Hematopoietic multipotent progenitor cell treated with erythropoietin and hydrocortisone succinate and interleukin-3 and kit ligand, for 6 days (in vitro differentiated cells): ENCODE data around the gene OLR1.
"Not testable (repeated sequence)": the region's sequence is repeated elsewhere in the genome, so short reads cannot be mapped to it uniquely, and the experiment has no call there.

Experiments used
- DNase-seq: peaks from one replicate; pipeline ENCODE4 v3.0.0-alpha.2; 2015

OLR1 gene

DNA sequence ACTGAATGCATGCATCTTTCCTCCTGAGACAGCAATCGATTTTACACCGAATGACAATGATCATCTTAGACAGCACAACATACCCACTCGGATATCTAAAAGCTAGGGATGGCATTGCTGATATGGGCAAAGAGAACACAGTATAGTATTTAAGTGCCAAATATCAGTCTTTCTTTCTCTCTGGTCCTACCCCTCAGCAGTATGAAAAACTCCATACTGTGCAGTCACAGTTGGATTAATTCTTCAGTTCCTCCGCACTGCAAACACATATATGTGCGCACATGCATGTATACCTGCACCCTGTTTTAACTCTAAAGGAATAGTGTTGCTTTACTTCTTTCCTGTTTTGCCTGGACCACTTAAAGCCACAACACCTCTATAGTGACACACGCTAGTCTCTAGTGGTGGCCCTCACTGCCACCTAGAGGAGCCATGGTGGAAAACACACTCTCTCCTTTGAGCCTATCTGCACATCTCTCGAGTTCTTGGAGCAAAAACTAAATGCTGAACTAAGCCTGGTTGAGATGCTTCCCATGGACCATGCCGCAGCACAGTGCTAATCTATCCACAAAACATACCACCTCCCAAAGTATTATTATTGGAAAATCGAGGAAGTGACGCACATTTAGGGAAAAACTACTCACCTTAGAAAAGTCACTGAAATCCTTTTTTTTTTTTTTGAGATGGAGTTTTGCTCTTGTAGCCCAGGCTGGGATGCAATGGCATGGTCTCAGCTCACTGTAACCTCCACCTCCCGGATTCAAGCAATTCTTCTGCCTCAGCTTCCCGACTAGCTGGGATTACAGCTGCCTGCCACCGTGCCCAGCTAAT, 18.8 kb upstream of the OLR1 start:
- peak; percentile 85 for DNase-seq

DNA sequence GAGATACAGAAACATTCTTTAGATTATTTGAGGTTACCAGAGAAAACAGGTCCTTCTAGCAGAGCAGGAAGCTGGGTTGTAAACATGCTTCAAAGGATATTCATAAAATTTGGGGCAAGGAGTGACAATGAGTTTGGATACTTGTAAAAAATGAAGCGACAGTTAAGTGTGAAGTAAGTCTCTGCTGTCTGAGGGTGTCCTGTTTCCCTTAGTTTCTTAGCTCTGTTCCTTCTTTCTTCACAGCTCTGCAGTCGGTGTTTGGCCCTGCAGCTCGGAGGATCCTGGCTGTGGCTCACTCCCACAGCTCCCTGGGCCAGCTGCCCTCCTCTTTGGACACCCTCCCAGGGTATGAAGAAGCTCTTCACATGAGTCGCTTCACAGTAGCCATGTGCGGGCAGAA, 17.7 kb upstream of the OLR1 start:
- no peak for DNase-seq

DNA sequence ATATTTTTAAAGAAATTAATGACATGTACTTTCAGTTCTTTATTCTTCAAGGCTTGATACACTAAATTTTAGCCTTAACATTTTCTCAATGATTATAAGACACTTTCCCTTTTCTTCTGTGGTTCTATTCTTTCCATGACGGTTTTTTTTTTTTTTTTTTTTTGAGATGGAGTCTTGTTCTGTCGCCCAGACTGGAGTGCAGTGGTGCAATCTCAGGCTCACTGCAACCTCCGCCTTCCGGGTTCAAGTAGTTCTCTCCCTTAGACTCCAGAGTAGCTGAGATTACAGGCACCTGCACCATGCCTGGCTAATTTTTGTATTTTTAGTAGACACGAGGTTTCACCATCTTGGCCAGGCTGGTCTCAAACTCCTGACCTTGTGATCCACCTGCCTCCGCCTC, 15.0 kb upstream of the OLR1 start:
- DNase-seq: not testable (repeated sequence)

DNA sequence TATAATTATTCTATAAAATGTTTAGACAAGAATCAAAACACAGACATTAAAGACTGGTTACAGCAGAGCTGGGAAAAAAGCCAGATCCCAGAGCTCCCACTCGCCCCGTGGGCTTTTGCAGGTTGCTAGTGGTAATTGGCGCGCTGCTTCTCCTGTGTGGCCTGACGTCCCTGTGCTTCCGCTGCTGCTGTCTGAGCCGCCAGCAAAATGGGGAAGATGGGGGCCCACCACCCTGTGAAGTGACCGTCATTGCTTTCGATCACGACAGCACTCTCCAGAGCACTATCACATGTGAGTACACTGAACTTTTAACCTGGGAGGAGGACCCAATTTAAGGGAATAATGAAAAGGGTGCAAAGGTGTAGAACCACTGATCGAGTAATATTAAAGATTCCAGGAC, 14.4 kb upstream of the OLR1 start:
- peak; percentile 36 for DNase-seq

DNA sequence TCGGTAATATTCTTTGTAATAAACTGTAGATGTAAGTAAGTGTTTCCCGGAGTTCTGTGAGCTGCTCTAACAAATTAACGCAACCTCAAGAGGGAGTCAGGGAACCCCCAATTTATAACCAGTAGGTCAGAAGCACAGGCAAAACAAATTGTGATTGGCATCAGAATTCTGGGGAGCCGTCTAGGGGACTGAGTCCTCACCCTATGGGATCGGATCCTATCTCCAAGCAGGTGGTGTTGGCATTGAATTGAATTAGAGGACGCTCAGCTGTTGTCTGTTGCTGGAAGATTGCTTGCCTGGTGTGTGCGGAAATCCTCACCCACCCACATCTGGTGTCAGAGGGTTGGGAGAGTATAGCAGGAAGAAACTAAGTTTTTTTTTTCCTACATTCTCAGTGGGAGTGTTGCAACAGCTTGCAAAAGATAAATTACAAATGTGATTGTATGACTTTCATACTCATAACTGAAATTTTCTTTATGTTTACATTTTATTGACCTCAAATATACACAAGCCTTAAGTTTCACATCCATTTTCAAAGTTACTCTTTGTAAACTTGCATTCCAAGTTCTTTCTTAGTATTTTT, 12.4 kb upstream of the OLR1 start:
- no peak for DNase-seq

DNA sequence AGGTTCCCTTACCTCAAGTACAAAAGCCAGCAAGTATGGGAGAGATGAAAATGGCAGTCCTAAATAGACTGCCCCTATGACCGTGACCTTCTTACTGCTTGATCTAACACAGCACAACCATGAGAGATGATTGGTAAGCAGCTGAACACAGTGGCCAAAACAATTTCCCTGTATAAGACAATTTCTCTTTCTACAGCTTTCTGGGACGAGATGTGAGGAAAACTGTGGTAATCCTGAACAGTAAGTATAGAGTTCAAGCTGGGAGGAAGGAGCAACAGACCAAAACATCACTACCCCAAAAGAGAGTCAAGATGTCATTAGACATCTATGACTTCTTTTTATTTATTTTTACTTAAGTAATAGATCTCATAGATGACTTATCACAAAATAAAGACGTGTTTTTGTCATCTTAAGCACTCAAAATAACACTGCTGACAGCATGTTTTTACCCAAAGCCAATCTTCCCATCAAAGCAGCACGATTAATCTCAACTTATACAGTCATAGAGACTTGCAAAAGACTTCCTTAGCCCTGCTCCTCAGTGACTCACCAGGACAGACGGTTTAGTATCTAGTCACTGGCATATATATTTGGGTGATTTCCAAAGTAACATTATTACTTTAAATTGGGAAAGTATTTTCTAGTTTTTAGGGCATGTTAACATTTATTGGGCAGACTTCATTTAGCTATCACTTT, 10.6 kb upstream of the OLR1 start:
- DNase-seq: peak; percentile 16

DNA sequence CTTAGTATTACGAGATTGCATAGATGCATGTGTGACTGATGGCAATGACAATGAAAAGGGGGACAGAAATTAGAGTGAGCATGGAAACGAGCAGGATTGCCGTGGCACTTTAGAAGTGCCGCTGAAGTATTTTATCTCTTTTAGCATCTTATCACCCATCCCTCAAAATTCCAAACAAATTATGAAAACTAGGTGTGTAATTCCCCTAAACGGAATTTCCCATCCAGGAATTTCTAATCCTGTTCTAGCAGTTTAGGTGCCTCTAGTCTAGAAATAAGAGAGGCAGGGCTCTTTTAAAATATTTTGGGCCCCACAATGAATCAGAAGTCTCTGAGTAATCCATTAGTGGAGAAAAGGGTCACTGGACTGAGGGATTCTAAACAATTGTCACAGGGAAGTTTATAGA, 7.8 kb upstream of the OLR1 start:
- DNase-seq: no peak

DNA sequence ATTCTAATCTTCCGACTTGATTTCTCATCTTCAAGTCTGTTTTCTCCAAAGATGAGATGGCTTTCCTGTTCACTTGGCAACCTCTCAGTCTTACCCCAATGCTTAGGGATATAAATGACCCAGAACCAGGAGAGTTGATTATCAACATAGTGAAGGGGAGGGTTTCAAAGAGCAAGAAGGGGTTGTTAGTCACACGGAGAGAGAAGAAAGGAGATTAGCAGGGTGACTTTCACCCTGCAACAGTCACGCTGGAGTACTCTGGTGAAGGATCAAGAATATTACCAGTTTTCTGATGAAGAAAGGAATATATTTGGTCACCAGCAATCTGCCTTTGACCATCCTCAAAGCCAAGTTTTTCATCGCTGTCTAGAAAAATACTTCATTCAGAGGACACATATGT, 6.9 kb upstream of the OLR1 start, which contains the start of gene TMEM52B:
TSS of gene TMEM52B (plus strand) at position 212 of the 400 bp plus-strand sequence. CDS start 543 bp downstream, outside the sequence.
- no peak for DNase-seq

DNA sequence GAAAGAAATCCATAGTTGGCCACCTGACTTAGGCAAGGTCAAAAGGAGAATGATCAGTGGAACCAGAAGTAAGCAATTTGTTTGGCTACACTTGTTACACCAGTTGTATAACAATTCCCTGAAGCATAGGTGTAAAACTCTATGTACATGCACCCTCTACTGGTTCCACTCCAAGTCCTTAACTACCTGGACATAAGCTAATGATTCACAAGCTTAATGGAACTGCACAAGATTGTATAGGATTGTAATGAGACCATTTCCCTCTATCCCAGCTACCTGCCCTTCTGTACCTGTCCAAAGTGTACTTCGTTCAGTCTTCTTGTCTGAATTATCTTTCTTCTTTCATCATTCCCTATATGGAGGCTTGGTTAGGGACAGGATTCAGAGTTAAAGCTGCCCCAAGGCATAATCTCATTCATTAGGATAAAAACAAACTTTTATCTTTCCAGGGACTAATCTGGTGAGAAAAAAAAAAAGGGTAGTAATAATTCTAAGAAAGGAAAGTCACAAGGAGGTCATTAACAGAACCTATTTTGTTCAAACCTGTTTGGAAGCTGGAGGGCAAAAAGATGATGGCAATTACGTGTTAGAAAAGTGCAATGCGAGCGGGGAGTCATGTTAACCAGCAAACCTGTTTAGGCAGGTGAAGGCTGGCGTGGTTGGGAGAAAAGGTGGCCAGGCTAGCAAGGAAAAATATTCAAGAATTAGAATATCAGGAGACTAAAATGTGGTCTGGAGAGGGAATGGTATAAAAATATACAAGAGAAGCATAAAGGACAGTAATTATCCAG, 4.1 kb upstream of the OLR1 start:
- no peak for DNase-seq

DNA sequence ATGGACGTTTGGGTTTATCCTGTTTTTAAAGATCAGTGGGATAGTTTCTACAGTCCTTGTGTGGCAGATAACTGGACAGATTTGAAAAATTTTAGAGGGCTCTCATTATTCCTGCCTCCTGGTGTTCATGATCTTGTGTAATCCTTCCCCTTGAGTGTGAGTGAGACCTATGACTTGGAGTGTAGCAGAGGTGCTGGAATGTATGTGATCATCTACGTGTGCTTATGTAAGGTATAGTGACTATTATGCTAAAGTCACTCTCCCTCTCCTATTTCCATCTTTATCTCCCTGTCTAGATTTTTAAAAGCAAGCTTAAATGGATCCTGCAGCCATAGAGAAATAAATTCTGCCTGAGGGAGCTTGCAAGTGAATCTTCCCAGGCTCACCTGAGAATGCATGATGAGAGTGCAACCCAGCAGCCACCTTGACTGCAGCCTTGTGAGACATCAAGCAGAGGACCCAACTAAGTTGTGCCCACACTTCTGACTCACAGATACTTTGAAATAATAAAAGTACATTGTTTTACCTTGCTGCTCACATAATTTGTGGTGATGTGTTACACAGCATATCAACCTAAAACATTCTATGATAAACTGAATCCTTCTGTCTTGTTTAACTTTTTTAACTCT, 3.2 kb upstream of the OLR1 start:
- no peak for DNase-seq

DNA sequence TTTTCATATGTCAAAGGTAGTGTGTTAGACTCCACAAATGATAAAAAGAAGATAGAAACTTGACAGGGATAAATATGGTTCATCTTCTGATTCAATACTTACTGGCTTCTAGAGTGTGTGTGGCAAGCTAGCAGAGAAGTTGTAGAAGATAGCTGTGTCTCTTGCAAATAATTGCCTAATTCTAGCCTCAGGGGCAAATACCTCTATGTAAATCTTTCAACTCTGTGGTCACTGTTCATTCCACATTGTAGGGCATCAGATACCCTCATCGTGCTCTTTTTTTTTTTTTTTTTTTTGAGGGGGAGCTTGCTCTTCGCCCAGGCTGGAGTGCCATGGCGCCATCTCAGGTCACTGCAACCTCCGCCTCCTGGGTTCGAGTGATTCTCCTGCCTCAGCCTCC, 1.7 kb downstream of the OLR1 start:
- no peak for DNase-seq

DNA sequence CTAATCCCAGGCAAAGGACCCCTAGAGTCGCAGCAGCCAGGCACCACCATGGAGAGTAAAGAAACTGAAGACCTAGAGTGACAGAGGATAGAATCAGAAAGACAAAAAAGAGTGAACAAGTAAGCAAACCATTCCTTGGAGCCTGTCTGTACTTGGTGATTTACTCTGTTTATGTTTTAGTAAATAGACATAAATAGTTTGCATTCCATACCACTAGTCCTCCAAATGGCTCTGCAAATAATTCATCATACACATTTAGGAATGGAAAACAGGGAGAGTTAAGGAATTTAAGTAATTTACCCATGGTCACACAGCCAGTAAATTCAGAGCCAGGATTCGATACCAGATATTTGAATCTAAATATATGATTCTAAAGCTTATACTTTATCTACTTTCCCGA, 2.8 kb downstream of the OLR1 start:
- no peak for DNase-seq

DNA sequence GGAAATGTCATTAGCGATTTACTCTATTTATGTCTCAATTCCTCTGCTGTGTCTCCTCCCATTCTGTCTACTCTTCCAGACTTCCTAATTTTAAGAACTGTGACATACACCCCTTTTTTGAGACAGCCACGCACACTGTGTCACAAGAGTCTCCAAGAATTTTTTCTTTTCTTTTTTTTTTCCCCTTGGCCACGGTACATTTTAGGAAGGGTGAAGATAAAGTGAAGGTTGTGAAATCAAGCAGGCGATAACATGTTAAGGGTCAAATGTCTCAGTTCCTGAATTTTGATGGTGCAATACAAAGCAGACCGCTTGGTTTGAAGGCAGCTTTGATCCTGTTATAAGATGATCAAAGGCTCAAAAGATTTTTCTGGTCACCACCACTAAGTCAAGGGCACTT, 4.3 kb downstream of the OLR1 start:
- DNase-seq: peak; percentile 54

DNA sequence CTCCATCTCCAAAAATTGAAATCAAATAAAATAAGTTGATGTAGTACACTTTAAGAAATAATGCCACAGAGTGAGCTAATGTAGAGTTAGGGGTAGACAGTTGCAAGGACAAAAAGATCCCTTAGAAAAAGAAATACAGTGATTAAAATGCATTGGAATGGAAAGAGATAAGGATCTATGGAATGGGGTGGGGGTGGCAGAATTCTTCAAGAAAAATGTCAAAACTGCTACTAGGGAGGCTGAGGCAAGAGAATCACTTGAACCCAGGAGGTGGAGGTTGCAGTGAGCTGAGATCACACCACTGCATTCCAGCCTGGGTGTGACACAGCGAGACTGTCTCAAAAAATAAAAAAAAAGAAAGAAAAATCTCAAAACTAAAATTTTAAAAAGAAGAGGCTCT, 6.5 kb downstream of the OLR1 start:
- no peak for DNase-seq

DNA sequence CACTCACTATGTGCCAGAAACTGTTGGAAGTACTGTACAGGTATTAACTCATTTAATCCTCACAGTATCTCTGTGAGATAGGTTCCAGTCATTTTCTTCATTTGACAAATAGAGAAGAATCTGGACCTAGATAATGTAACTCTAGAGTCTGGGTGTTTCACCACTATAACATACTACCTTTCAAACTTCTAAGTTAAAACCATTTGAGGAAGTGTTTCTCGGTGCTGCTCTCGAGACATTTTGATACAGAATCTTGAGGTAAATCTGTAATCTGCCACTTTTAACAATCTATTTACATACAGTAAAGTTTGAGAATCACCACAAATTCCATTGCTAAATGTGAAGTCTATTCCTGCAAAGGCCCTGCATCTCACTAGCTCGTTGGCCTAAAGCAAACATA, 8.8 kb downstream of the OLR1 start:
- DNase-seq: peak; percentile 20

DNA sequence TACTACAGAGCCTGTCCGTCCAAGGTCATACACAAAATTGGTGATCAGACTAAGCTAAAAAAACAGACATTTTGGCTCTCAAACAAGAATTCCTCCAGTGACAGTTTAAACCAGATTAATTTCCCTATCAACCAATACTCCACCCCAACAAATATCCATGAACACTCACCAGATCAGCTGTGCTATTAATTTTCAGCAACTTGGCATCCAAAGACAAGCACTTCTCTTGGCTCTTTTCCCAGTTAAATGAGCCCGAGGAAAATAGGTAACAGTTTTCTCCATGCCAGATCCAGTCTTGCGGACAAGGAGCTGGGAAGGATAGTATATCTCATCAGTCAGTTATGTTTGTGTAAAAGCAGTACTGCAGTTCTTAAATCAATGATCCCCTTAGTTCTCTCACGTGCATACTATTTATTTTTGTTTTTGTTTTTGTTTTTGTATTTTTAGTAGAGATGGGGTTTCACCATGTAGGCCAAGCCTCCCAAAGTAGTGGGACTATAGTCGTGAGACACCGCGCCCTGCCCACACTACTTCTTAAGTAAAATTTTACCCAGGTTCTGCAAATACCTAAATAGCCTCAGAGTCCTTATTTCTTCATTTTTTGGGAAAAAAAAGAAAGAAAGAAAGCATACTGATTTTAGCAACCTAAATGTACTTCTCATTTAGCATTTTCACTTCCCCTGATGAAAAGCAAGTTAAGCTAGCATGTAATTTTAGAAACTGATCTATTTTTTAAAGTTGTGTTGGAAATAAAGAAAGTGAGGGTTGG, 11.1 kb downstream of the OLR1 start:
- DNase-seq: no peak

DNA sequence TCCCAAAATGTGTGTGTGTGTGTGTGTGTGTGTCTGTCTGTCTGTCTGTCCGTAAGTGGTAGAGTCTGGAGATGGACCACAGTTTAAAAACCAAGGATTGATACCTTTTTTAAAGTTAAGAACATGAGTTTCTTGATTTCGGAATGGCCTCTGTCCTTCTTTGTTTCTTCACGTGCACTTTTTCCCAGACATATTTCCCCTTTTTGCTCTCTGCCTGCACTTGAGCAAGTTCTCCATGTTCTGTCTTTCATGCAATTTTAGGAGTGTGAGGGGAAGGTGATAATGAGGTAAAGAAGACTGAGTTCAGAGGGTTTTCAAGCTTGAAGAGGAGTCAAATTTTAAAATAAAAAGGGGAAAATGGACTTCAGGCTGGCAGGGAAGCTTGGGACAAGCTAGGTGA, 12.7 kb downstream of the OLR1 start:
- no peak for DNase-seq

DNA sequence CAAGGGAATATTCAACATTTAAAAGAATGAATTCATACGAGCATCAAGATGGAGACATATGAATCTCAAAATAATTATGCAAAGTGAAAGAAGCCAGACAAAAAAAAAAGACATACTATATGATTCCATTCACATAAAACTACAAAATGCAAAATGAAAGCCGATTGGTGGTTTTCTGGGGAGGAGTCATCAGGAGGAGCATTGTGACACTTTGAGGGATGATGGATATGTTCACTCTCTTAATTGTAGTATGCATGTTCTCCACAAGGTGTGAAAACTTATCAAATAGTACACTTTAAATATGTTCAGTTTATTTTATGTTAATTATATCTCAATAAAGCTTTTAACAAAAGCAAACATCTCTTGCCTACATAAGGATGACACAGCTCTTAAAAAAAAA, 13.5 kb downstream of the OLR1 start:
- no peak for DNase-seq

DNA sequence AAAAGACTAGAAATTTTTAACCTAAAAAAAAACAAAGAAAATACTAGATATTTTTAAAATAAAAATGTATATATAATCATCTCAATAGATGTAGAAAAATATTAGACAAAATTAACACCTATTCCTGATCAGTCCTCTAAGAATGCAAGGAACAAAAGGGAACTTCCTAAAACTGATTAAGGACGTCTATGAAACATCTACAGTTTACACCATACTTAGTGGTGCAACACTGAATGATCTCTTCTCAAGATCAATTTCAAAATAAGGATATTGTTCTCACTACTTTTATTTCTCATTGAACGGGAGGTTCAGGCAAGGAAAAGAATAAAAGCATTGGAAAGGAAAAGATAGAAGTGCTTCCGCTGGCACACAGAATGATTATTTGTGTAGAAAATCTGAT, 16.0 kb downstream of the OLR1 start:
- no peak for DNase-seq

DNA sequence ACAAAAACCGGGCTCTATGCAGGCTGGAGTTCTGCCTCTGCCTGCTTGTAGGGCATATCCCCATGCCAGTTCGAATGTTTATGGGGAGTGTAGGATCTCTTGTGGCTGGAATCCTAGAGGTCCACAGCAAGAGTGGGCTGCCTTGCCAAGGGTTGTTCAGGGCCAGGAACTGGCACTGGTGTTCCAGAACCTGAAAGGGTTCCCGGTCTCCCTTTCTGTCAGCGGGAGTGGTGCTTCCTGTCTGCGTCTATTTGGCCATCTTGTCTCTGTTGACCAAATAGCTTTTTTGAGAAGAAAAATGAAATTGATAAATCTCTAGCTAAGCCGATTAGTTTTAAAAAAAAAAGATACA, 17.8 kb downstream of the OLR1 start:
- DNase-seq: no peak

DNA sequence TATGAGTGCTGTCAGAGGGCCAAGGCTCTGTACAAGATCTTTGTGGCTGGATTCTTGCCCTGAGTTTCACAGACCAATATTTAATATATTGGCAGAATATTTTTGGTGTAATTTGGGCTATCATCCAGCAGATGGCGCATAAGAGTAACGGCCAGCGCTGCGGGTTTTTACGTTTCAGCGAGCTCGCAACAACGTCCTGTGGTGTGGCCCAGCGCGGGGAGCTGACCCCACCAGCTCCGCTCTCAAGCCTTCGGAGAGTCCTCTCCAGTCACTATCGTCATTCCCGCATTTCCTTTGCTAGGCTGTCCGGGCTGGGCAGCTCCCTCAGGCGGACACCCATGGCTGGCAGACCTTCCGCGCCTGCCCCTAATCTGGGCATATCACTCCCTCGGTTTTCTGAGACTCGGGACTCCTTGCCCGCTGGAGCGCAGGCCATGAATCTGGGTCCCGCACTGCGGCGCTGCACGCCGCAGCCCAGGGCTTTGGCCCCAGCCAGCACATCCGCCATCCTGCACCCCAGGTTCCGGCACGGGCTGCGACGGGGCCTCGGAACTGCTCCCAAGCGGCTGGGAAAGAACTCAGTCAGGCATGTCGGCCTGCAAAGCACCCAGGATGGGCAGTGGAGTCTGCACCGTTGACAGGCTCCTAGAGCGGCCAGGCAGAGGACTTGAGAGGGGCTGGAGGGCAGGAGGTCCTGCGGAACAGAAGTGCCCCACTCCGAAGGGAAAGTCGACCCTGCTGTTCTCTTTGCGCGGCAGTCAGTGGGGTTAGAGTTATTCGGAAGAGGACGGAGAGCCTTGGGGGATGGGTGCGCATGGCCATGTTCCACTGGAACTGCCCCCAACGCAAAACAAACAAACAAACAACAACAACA, 18.4 kb downstream of the OLR1 start:
- peak; percentile 75 for DNase-seq
